Endothelial cell of umbilical vein (primary cell): ENCODE data around the gene SIGLEC15. TPM values are rescaled to one million over a fixed set of nuclear protein-coding genes. Genes with fewer than 3 reads are reported as not detected.
"Not testable (repeated sequence)": the region's sequence is repeated elsewhere in the genome, so short reads cannot be mapped to it uniquely, and the experiment has no call there.

Source experiments
- BruUV-seq: library from RNA; stranded (reverse); fragments of 400-500 nt; replicated peaks from 2 replicates; lab custom pipeline; 2021; lab: Mats Ljungman, UMichigan
- CTCF ChIA-PET: fragments of 300-600, 350-600 bp; sonication (Branson Sonifier 250); formaldehyde crosslinking; loops from one replicate; lab custom pipeline; 2021; ENCODE audit warnings: antibody characterized with exemption, inconsistent platforms; lab: Charles Lee
- POLR2A ChIA-PET: fragments of 300-600, 350-600 bp; sonication (Branson Sonifier 250); formaldehyde crosslinking; loops from one replicate; lab custom pipeline; 2021; ENCODE audit warnings: antibody characterized with exemption, inconsistent platforms; lab: Charles Lee
- DNase-seq: peaks from one replicate; pipeline ENCODE4 v3.0.0-alpha.2; 2011; ENCODE audit warnings: low read depth, low spot score
- FAIRE-seq: peaks from 2 replicates; lab custom pipeline; 2011; peaks lifted over from hg19 to GRCh38; lab: Jason Lieb, UNC
- H2AFZ ChIP-seq: 2 replicates; pipeline ENCODE4 v1.6.0; 2012; ENCODE audit warnings: low read depth, low read length, control low read depth, inconsistent platforms
- H3K27ac ChIP-seq: 2 replicates; pipeline ENCODE4 v1.5.1; 2011; ENCODE audit warnings: low read depth, mild to moderate bottlenecking, control low read depth, low read length, moderate library complexity; ENCODE audit not compliant: insufficient read depth
- H3K27me3 ChIP-seq, 2 experiments: 2 replicates each; pipeline versions ENCODE4 v1.6.0 to v1.6.1; 2011; ENCODE audit warnings: low read length in 2 of 2, mixed read lengths in 1 of 2; ENCODE audit not compliant: control insufficient read depth in 2 of 2, insufficient read depth in 2 of 2
- H3K36me3 ChIP-seq, 2 experiments: 2 replicates in 1 of 2; 3 replicates in 1 of 2; pipeline ENCODE4 v1.5.1; 2011; ENCODE audit warnings: low read length in 2 of 2, mild to moderate bottlenecking in 1 of 2, moderate library complexity in 1 of 2; ENCODE audit not compliant: control insufficient read depth in 2 of 2, insufficient read depth in 2 of 2; ENCODE audit errors: extremely low read depth in 1 of 2
- H3K4me1 ChIP-seq: 3 replicates; pipeline ENCODE4 v1.5.1; 2011; ENCODE audit warnings: mild to moderate bottlenecking, low read length; ENCODE audit not compliant: control insufficient read depth, insufficient read depth; ENCODE audit errors: extremely low read depth
- H3K4me2 ChIP-seq: 2 replicates; pipeline ENCODE4 v1.6.1; 2011; ENCODE audit warnings: low read length, control low read depth, mixed read lengths; ENCODE audit not compliant: insufficient read depth
- H3K4me3 ChIP-seq, 3 experiments: fragments of 200-600 bp in 1 of 3; sonication (generic), shearing (Covaris generic) in 1 of 3; replicated peaks in 1 of 3; 2 replicates each; pipeline ENCODE4 v1.5.1; 2011 to 2016; ENCODE audit warnings: control low read depth in 3 of 3, low read length in 3 of 3, mild to moderate bottlenecking in 2 of 3, inconsistent platforms in 1 of 3, low read depth in 1 of 3, moderate library complexity in 1 of 3; ENCODE audit not compliant: insufficient read depth in 1 of 3
- H3K79me2 ChIP-seq: 2 replicates; pipeline ENCODE4 v1.6.0; 2012; ENCODE audit warnings: low read length, inconsistent platforms; ENCODE audit not compliant: control insufficient read depth, insufficient read depth
- H3K9ac ChIP-seq: replicated peaks from 2 replicates; pipeline ENCODE3; 2011; ENCODE audit warnings: low read length, control low read depth; ENCODE audit not compliant: insufficient read depth; ENCODE audit errors: extremely low read depth
- H3K9me1 ChIP-seq: replicated peaks from 3 replicates; pipeline ENCODE4 v1.6.0; 2011; ENCODE audit warnings: mild to moderate bottlenecking, low read length; ENCODE audit not compliant: control insufficient read depth, insufficient read depth; ENCODE audit errors: extremely low read depth
- H3K9me3 ChIP-seq: replicated peaks from 2 replicates; pipeline ENCODE4 v1.5.1; 2012; ENCODE audit warnings: low read length, inconsistent platforms; ENCODE audit not compliant: control insufficient read depth, insufficient read depth
- H4K20me1 ChIP-seq: replicated peaks from 2 replicates; pipeline ENCODE3; 2011; ENCODE audit warnings: mild to moderate bottlenecking, low read length; ENCODE audit not compliant: control insufficient read depth, insufficient read depth; ENCODE audit errors: extremely low read depth
- EZH2 ChIP-seq: IDR thresholded peaks from 2 replicates; pipeline ENCODE4 v1.6.1; 2012; ENCODE audit warnings: borderline replicate concordance, low read depth, mild to moderate bottlenecking, moderate library complexity, low read length, inconsistent platforms; ENCODE audit not compliant: severe bottlenecking
- GATA2 ChIP-seq: IDR thresholded peaks from 2 replicates; pipeline ENCODE4 v1.7.0; 2011; ENCODE audit warnings: low read depth, mild to moderate bottlenecking, moderate library complexity, mixed read lengths, low read length; ENCODE audit not compliant: insufficient read length, insufficient read depth
- JUN ChIP-seq: IDR thresholded peaks from 2 replicates; pipeline ENCODE4 v1.6.1; 2011; ENCODE audit warnings: borderline replicate concordance, low read depth; ENCODE audit not compliant: insufficient read length, insufficient read depth
- MYC ChIP-seq: IDR thresholded peaks from one replicate; pipeline ENCODE4 v1.6.1; 2011; ENCODE audit warnings: mild to moderate bottlenecking, low read depth, low read length
- POLR2AphosphoS5 ChIP-seq: IDR thresholded peaks from 2 replicates; pipeline ENCODE4 v1.6.1; 2012; ENCODE audit warnings: low read depth, mild to moderate bottlenecking, control low read depth, low read length, moderate library complexity; ENCODE audit not compliant: insufficient read depth
- dilution Hi-C: fragments of 300-500 bp; cut with MboI; formaldehyde crosslinking; loops from one replicate; pipeline ENCODE4 v1.15.0; 2019; ENCODE audit warnings: low sequenced_read_pairs; ENCODE audit not compliant: extremely low pct_ligation_motif_present
- intact Hi-C: fragments of 100-400 bp; cut with micrococcal nuclease; formaldehyde crosslinking; loops from one replicate; pipeline ENCODE4 v1.10.0; 2022
- polyA plus RNA-seq, 4 experiments: library from polyadenylated mRNA; depleted of rRNA in 3 of 4; stranded (reverse) in 3 of 4; unstranded in 1 of 4; fragments of >200 nt; gene quantifications; 2 replicates each; pipeline versions ENCODE4 v1.2.1 to v1.2.3, GENCODE V29; 2011 to 2012; ENCODE audit warnings: missing spikeins in 1 of 4
- total RNA-seq: library from RNA; stranded (reverse); gene quantifications from 2 replicates; pipeline ENCODE4 v1.2.3, GENCODE V29; 2021
- TF ChIP-seq, protein P1 (sequence below), 2 donors: IDR thresholded peaks; 1 replicate in 1 of 2; 2 replicates in 1 of 2; pipeline ENCODE4 v1.5.1; 2011; ENCODE audit warnings: low read length in 2 of 2, mild to moderate bottlenecking in 2 of 2, moderate library complexity in 2 of 2, control low read depth in 1 of 2, inconsistent platforms in 1 of 2, low read depth in 1 of 2; ENCODE audit not compliant: insufficient read depth in 1 of 2; ENCODE audit errors: extremely low read depth in 1 of 2
- TF ChIP-seq, protein P2 (sequence below): IDR thresholded peaks from 2 replicates; pipeline ENCODE4 v1.6.1; 2011; ENCODE audit not compliant: insufficient read depth, insufficient read length

SIGLEC15 gene
- total and polyA plus RNA-seq, 2 donors (not counting 3 experiments of a cell fraction or from before 2014, with no cell fraction given), result not detected

DNA sequence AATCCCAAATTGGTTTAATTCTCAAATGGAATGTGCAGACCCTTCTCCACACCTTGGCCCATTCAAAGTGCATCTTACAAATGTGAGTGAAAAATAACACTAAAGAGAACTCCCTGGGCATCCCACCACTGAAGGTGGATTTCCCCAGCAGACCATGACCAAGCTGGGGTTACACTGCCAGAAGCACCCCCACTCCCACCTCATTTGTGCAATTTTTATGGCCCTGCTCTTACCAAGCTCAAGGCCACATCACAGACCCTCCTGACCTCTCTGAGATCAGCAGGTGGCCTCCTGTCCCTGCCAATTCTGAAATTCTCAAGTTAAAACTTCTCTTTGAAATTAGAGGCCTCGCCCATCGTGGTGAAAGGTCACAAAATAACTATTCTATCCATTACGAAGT is 21.6 kb downstream of the SIGLEC15 start:
- Histone ChIP-seq H3K9me1 (no peaks in the 10 kb centered on the region), H4K20me1 (no peaks in the 10 kb centered on the region), H3K9me3 (no peaks in the 10 kb centered on the region), H3K4me2 (no peak overlapping the region), H3K27me3 (no peaks in the 10 kb centered on the region), H3K9ac (no peak overlapping the region), H2AFZ (no peak overlapping the region), H3K4me1 (no peaks in the 10 kb centered on the region), H3K4me3 (no peak overlapping the region), H3K27ac (no peak overlapping the region), H3K79me2 (no peaks in the 10 kb centered on the region), H3K36me3 (peaks cover 0 to 9% of the 10 kb centered on the region in 2 experiments)
- TF ChIP-seq, protein P1, sequence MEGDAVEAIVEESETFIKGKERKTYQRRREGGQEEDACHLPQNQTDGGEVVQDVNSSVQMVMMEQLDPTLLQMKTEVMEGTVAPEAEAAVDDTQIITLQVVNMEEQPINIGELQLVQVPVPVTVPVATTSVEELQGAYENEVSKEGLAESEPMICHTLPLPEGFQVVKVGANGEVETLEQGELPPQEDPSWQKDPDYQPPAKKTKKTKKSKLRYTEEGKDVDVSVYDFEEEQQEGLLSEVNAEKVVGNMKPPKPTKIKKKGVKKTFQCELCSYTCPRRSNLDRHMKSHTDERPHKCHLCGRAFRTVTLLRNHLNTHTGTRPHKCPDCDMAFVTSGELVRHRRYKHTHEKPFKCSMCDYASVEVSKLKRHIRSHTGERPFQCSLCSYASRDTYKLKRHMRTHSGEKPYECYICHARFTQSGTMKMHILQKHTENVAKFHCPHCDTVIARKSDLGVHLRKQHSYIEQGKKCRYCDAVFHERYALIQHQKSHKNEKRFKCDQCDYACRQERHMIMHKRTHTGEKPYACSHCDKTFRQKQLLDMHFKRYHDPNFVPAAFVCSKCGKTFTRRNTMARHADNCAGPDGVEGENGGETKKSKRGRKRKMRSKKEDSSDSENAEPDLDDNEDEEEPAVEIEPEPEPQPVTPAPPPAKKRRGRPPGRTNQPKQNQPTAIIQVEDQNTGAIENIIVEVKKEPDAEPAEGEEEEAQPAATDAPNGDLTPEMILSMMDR (IDR thresholded peaks at IDR 0.05; ENCODE audit: extremely low read depth in 1 of 2, insufficient read depth in 1 of 2, low read depth in 1 of 2, low read length in 2 of 2), result no peak
- TF ChIP-seq POLR2AphosphoS5 (no peak), GATA2 (no peak), MYC (no peak), EZH2 (no peak), JUN (no peak)
- TF ChIP-seq, protein P2, sequence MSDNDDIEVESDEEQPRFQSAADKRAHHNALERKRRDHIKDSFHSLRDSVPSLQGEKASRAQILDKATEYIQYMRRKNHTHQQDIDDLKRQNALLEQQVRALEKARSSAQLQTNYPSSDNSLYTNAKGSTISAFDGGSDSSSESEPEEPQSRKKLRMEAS, result no peak
- no TSS peak for BruUV-seq
- dilution Hi-C loops, result no loop called here
- intact Hi-C loops, result no loop called here
- no peak for DNase-seq
- ChIA-PET CTCF (interaction anchor here (0.8 to 1.1 kb wide), 2 partner anchors 33 to 227 kb away, joined by 3 read pairs; no protein-coding TSS in a partner anchor), POLR2A (interaction anchor here (0.6 kb wide), 1 partner anchor 17 kb away, joined by 9 read pairs; no protein-coding TSS in a partner anchor)
- no peak for FAIRE-seq

DNA sequence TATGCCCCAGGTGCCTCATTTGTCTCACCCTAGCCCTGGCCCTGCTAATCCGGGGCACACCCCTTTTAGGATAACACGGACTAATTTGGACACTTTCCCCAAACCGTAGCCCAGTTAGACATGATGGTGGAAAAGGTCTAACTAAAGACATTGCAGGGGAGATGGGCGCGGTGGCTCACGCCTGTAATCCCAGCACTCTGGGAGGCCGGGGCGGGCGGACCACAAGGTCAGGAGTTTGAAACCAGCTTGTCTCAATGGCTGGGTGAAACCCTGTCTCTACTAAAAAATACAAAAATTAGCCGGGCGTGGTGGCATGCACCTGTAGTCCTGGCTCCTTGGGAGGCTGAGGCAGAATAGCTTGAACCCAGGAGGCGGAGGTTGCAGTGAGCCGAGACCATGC is 23.2 kb downstream of the SIGLEC15 start:
- H3K27me3 ChIP-seq, H3K4me1 ChIP-seq, dilution Hi-C loops, H3K27ac ChIP-seq, intact Hi-C loops, H3K9me1 ChIP-seq, H3K79me2 ChIP-seq, H3K4me3 ChIP-seq, H2AFZ ChIP-seq, H3K4me2 ChIP-seq, DNase-seq, H3K9me3 ChIP-seq, BruUV-seq, FAIRE-seq, H3K9ac ChIP-seq, POLR2A ChIA-PET, H4K20me1 ChIP-seq: not testable (repeated sequence)
- peaks cover 0 to 14% of the 10 kb centered on the region in 2 experiments for H3K36me3 ChIP-seq
- CTCF ChIA-PET, result interaction anchor here (0.6 to 1.9 kb wide), 4 partner anchors 9 to 183 kb away, joined by 3 to 7 read pairs (median 4); no protein-coding TSS in a partner anchor
